ENCODE measurements around the gene GDA. TPM values are rescaled to one million over a fixed set of nuclear protein-coding genes. Genes with fewer than 3 reads are reported as not detected.

Gene GDA
- total RNA-seq, 1 donor from 2014 or later, result not detected

- no peak for DNase-seq (ENCODE audit: low read depth in 2 of 2)
These were observed 887 bp downstream of the GDA start for GRCh38 chr9:72150127-72150526.

GRCh38 chr9:72150661-72151060, 1.4 kb downstream of the GDA start:
- DNase-seq (ENCODE audit: low read depth in 2 of 2), result no peak

- DNase-seq (ENCODE audit: low read depth in 2 of 2), result no peak
These were observed 1.9 kb downstream of the GDA start for GRCh38 chr9:72151104-72151503.

- DNase-seq (ENCODE audit: low read depth in 2 of 2), result no peak
These were observed 5.4 kb downstream of the GDA start for GRCh38 chr9:72154468-72155285.

GRCh38 chr9:72155301-72155700, 6.1 kb downstream of the GDA start:
- no peak for DNase-seq (ENCODE audit: low read depth in 2 of 2)

- no peak for DNase-seq (ENCODE audit: low read depth in 2 of 2)
These were observed 7.3 kb downstream of the GDA start for GRCh38 chr9:72156586-72156985.

GRCh38 chr9:72158680-72159079, 9.4 kb downstream of the GDA start:
- DNase-seq (ENCODE audit: low read depth in 2 of 2), result no peak

- no peak for DNase-seq (ENCODE audit: low read depth in 2 of 2)
These were observed 11.3 kb downstream of the GDA start for GRCh38 chr9:72160446-72161123.

GRCh38 chr9:72165326-72165725, 16.1 kb downstream of the GDA start:
- no peak for DNase-seq (ENCODE audit: low read depth in 2 of 2)

GRCh38 chr9:72165821-72166547, 16.7 kb downstream of the GDA start:
- no peak for DNase-seq (ENCODE audit: low read depth in 2 of 2)

GRCh38 chr9:72168075-72168474, 18.8 kb downstream of the GDA start:
- no peak for DNase-seq (ENCODE audit: low read depth in 2 of 2)

- no peak for DNase-seq (ENCODE audit: low read depth in 2 of 2)
These were observed 19.9 kb downstream of the GDA start for GRCh38 chr9:72169178-72169577.

- DNase-seq (ENCODE audit: low read depth in 2 of 2), result no peak
These were observed 23.8 kb downstream of the GDA start for GRCh38 chr9:72173080-72173479.

- DNase-seq (ENCODE audit: low read depth in 2 of 2), result no peak
These were observed 36.3 kb downstream of the GDA start for GRCh38 chr9:72185561-72185960.

- DNase-seq (ENCODE audit: low read depth in 2 of 2), result no peak
These were observed 38.0 kb downstream of the GDA start for GRCh38 chr9:72187121-72187695.

- DNase-seq (ENCODE audit: low read depth in 2 of 2), result no peak
These were observed 39.0 kb downstream of the GDA start for GRCh38 chr9:72188232-72188631.

GRCh38 chr9:72193478-72193881, 44.2 kb downstream of the GDA start:
- no peak for DNase-seq (ENCODE audit: low read depth in 2 of 2)

- no peak for DNase-seq (ENCODE audit: low read depth in 2 of 2)
These were observed 50.0 kb downstream of the GDA start for GRCh38 chr9:72199238-72199637.

- no peak for DNase-seq (ENCODE audit: low read depth in 2 of 2)
These were observed 51.2 kb downstream of the GDA start for GRCh38 chr9:72200452-72200851.

GRCh38 chr9:72202009-72202408, 52.8 kb downstream of the GDA start:
- DNase-seq (ENCODE audit: low read depth in 2 of 2), result no peak

GRCh38 chr9:72203205-72203803, 54.1 kb downstream of the GDA start:
- DNase-seq (ENCODE audit: low read depth in 2 of 2), result peak; percentile 43 to 48

- DNase-seq (ENCODE audit: low read depth in 2 of 2), result no peak
These were observed 54.8 kb downstream of the GDA start for GRCh38 chr9:72204062-72204461.

All from lung microvascular endothelial cell (primary cell).